SK-N-SH (cell line): ENCODE results near the gene ANK3.

Source experiments
- EP300 ChIP-seq, 2 experiments: IDR thresholded peaks; 2 replicates each; pipeline versions ENCODE4 v1.4.0 to v1.6.1; 2012; ENCODE audit warnings: borderline replicate concordance in 1 of 2, low read depth in 1 of 2, low read length in 1 of 2
- GATA2 ChIP-seq: sonication (generic); formaldehyde crosslinking; IDR thresholded peaks from 2 replicates; pipeline ENCODE4 v1.5.0; 2020; ENCODE audit warnings: mild to moderate bottlenecking, missing genetic modification reagents
- JUND ChIP-seq: IDR thresholded peaks from 2 replicates; pipeline ENCODE4 v1.4.0; 2012
- POLR2AphosphoS5 ChIP-seq: IDR thresholded peaks from 2 replicates; pipeline ENCODE4 v1.6.1; 2012; ENCODE audit warnings: low read depth, low read length
- RAD21 ChIP-seq: IDR thresholded peaks from 2 replicates; pipeline ENCODE4 v1.6.1; 2012; ENCODE audit warnings: mild to moderate bottlenecking, low read length
- RCOR1 ChIP-seq: fragments of 150-350 bp; IDR thresholded peaks from 2 replicates; pipeline ENCODE4 v1.6.1; 2017; ENCODE audit warnings: antibody characterized with exemption, low read length
- RXRA ChIP-seq: IDR thresholded peaks from 2 replicates; pipeline ENCODE4 v1.4.0; 2012; ENCODE audit warnings: low read depth, mild to moderate bottlenecking, borderline replicate concordance
- SIN3A ChIP-seq: IDR thresholded peaks from 2 replicates; pipeline ENCODE4 v1.6.1; 2012; ENCODE audit warnings: low read depth, mild to moderate bottlenecking, low read length, moderate library complexity, borderline replicate concordance
- TAF1 ChIP-seq: IDR thresholded peaks from 2 replicates; pipeline ENCODE4 v1.6.1; 2012; ENCODE audit warnings: low read depth, mild to moderate bottlenecking, low read length, moderate library complexity, borderline replicate concordance
- TCF12 ChIP-seq: IDR thresholded peaks from 2 replicates; pipeline ENCODE4 v1.4.0; 2012
- USF2 ChIP-seq: fragments of 150-350 bp; IDR thresholded peaks from 2 replicates; pipeline ENCODE4 v1.6.1; 2017; ENCODE audit warnings: antibody characterized with exemption, low read length, low read depth, borderline replicate concordance
- YY1 ChIP-seq: IDR thresholded peaks from 2 replicates; pipeline ENCODE4 v1.4.0; 2012; ENCODE audit warnings: low read depth, mild to moderate bottlenecking
- TF ChIP-seq, protein P1 (sequence below): fragments of 200-600 bp; sonication (generic); IDR thresholded peaks from 2 replicates; pipeline ENCODE4 v1.6.1; 2017; ENCODE audit warnings: antibody characterized with exemption, mild to moderate bottlenecking, moderate library complexity
- TF ChIP-seq, protein P2 (sequence below): IDR thresholded peaks from 2 replicates; pipeline ENCODE4 v1.4.0; 2012; ENCODE audit warnings: low read depth

DNA sequence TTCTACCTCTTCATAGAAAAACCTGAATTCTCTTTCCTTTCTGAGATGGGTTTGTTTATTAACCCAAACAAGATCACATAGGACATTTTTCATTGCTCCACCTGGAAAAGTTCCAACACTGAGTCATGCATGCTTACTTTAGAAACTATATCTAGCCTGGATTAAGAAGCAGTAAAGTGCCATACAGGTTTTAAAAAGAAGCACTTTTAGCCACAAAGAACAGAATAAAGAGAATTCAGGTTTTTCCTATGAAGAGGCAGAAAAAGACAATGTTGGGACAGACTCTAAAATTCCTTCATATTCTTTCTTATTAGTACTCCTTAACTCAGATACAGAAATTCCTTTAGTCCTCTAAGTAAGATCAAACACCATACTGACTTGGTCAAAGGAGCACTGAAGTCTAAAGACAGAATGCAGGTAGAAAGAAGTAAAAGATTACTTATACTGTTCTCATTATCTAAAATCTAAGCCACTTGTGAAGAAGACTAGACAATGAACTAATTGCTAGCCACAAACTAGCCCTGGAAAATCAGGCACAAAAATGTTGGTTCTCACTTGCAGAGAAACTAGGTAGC is 241.3 kb downstream of the ANK3 start:
- TF ChIP-seq, protein P1, sequence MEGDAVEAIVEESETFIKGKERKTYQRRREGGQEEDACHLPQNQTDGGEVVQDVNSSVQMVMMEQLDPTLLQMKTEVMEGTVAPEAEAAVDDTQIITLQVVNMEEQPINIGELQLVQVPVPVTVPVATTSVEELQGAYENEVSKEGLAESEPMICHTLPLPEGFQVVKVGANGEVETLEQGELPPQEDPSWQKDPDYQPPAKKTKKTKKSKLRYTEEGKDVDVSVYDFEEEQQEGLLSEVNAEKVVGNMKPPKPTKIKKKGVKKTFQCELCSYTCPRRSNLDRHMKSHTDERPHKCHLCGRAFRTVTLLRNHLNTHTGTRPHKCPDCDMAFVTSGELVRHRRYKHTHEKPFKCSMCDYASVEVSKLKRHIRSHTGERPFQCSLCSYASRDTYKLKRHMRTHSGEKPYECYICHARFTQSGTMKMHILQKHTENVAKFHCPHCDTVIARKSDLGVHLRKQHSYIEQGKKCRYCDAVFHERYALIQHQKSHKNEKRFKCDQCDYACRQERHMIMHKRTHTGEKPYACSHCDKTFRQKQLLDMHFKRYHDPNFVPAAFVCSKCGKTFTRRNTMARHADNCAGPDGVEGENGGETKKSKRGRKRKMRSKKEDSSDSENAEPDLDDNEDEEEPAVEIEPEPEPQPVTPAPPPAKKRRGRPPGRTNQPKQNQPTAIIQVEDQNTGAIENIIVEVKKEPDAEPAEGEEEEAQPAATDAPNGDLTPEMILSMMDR, result no peak
- TF ChIP-seq RCOR1 (no peak), USF2 (no peak), EP300 (IDR thresholded peaks at IDR 0.05; ENCODE audit: borderline replicate concordance in 1 of 2, low read depth in 1 of 2, low read length in 1 of 2) (no peak), YY1 (no peak), SIN3A (no peak), TCF12 (peak; percentile 23; the same call in 1 of the 2 replicates), POLR2AphosphoS5 (no peak), TAF1 (no peak), RAD21 (no peak), RXRA (no peak), GATA2 (CRISPR knock-in tag) (no peak), JUND (peak; percentile 46)
- TF ChIP-seq, protein P2, sequence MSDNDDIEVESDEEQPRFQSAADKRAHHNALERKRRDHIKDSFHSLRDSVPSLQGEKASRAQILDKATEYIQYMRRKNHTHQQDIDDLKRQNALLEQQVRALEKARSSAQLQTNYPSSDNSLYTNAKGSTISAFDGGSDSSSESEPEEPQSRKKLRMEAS, result no peak
